T-cell (primary cell): ENCODE measurements around the gene TSPAN18. TPM values are rescaled to one million over a fixed set of nuclear protein-coding genes. Genes with fewer than 3 reads are reported as not detected.

Source experiments
- ATAC-seq, 4 experiments: fragments of 200-7000 bp in 3 of 4; fragments of 150-1000 bp in 1 of 4; cut with Tn5 transposase; replicated peaks in 1 of 4; 1 replicate in 3 of 4; 2 replicates in 1 of 4; pipeline ENCODE4 v1.10.0; 2021; ENCODE audit warnings: moderate library complexity in 3 of 4, mild to moderate bottlenecking in 2 of 4, moderate number of reproducible peaks in 1 of 4
- CTCF ChIA-PET, 2 donors: fragments of 300-600 bp; sonication (Branson Sonifier 250); formaldehyde crosslinking; loops; one replicate each; lab custom pipeline; 2022; ENCODE audit warnings: antibody characterized with exemption in 2 of 2; lab: Charles Lee
- POLR2A ChIA-PET, 2 donors: fragments of 300-600 bp; sonication (Branson Sonifier 250); formaldehyde crosslinking; loops; one replicate each; lab custom pipeline; 2022; ENCODE audit warnings: antibody characterized with exemption in 2 of 2; lab: Charles Lee
- DNase-seq, 35 experiments: peaks; one replicate each; pipeline versions ENCODE4 v3.0.0 to v3.0.0-alpha.2; 2013 to 2023
- H3K27ac ChIP-seq: one replicate; pipeline ENCODE4 v1.5.1; 2013; ENCODE audit warnings: low read length
- H3K27me3 ChIP-seq, 2 experiments: replicated peaks in 1 of 2; 1 replicate in 1 of 2; 2 replicates in 1 of 2; pipeline versions ENCODE4 v1.6.1 to v1.7.0; 2013; ENCODE audit warnings: low read length in 1 of 2, mixed read lengths in 1 of 2; ENCODE audit not compliant: control insufficient read depth in 2 of 2, insufficient read depth in 2 of 2; ENCODE audit errors: extremely low read depth in 1 of 2
- H3K36me3 ChIP-seq, 2 donors: 1 replicate in 1 of 2; 2 replicates in 1 of 2; pipeline versions ENCODE4 v1.6.1 to v1.7.0; 2013; ENCODE audit warnings: low read length in 1 of 2; ENCODE audit not compliant: control insufficient read depth in 2 of 2, insufficient read depth in 1 of 2; ENCODE audit errors: extremely low read depth in 1 of 2
- H3K4me1 ChIP-seq, 2 experiments: 1 replicate in 1 of 2; 2 replicates in 1 of 2; pipeline versions ENCODE4 v1.6.1 to v1.7.0; 2013; ENCODE audit warnings: low read length in 2 of 2, mixed read lengths in 1 of 2; ENCODE audit not compliant: insufficient read depth in 2 of 2, control insufficient read depth in 1 of 2; ENCODE audit errors: extremely low read depth in 1 of 2
- H3K4me3 ChIP-seq, 2 donors: 1 replicate in 1 of 2; 2 replicates in 1 of 2; pipeline versions ENCODE4 v1.5.1 to v1.7.0; 2013; ENCODE audit warnings: mild to moderate bottlenecking in 2 of 2, low read length in 1 of 2, moderate library complexity in 1 of 2; ENCODE audit not compliant: control insufficient read depth in 1 of 2; ENCODE audit errors: extremely low read depth in 1 of 2
- H3K9me3 ChIP-seq: 2 replicates; pipeline ENCODE4 v1.7.0; 2013
- H3K27ac Mint-ChIP-seq, 2 donors: one replicate each; pipeline ENCODE4 v1.8.0; 2020 to 2021; ENCODE audit warnings: mild to moderate bottlenecking in 2 of 2, mixed read lengths in 2 of 2
- H3K27me3 Mint-ChIP-seq, 2 donors: one replicate each; pipeline ENCODE4 v1.8.0; 2021 to 2022; ENCODE audit warnings: mixed read lengths in 2 of 2
- H3K36me3 Mint-ChIP-seq: one replicate; pipeline ENCODE4 v1.8.0; 2021; ENCODE audit warnings: mixed read lengths
- H3K4me1 Mint-ChIP-seq, 3 donors: one replicate each; pipeline ENCODE4 v1.8.0; 2020 to 2022; ENCODE audit warnings: mixed read lengths in 3 of 3, mild to moderate bottlenecking in 1 of 3
- H3K4me3 Mint-ChIP-seq, 3 donors: one replicate each; pipeline ENCODE4 v1.8.0; 2020 to 2022; ENCODE audit warnings: mild to moderate bottlenecking in 3 of 3, mixed read lengths in 3 of 3, moderate library complexity in 3 of 3
- H3K9me3 Mint-ChIP-seq, 3 donors: one replicate each; pipeline ENCODE4 v1.8.0; 2020 to 2022; ENCODE audit warnings: mixed read lengths in 3 of 3
- WGBS: methylation state at CpG from one replicate; pipeline ENCODE4 v1.1.5; 2013; ENCODE audit warnings: missing lambda C conversion rate; ENCODE audit not compliant: insufficient coverage; 5-methylcytosine and 5-hydroxymethylcytosine counted together
- total RNA-seq, 35 experiments: library from RNA in 6 of 35; stranded (reverse) in 6 of 35; fragments of 120-200 nt in 1 of 35; gene quantifications; one replicate each; pipeline versions ENCODE4 v1.2.1 to v1.2.4 and lab custom pipeline; 2013 to 2026

Gene TSPAN18
- total RNA-seq, 5 donors from 2014 or later (not counting 1 experiment from before 2014, with no cell fraction given): 18.4 to 59.1 (median 25.7) TPM

DNA sequence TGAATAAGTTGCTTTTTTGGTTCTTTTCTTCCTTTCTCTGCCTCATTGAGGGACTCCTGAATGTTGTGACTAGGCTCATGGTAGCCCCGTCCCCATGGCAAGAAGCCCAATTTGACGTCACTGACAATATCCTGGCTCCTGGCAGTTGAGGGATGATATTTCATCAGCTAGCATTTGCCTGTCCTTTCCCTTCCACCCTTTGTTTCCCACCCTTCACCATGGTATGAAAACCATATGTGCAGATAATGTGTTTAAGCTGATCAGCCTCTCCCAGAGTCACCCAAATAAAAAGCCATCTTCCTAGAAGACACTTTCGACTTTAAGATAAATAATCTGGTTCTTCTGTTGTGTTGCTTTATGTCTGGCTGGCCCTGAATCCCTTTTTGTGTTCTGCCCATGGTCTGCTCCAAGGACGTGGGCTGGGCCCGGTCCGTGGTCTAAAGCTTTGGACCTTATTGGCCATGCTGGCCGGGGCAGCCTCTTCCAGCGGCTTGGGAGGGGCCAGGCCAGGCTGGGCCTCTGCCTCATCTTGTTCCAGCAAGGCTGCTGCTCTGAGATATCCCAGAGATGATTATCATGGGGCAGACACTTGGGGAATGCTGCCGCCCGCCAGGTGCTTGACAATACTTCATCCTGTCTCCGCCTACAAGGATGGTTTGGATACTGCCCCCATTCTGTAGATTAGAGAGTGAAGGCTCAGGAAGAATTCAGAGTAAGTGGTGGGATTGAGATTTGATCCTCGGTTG is 5.1 kb downstream of the TSPAN18 start:
- no peaks in the 10 kb centered on the region for H3K9me3 Mint-ChIP-seq
- DNase-seq (no peak), ATAC-seq (no peak)
- WGBS: 87% methylated on average over 9 of the region's 12 CpGs
- POLR2A ChIA-PET: no interaction called here
- H3K4me1 Mint-ChIP-seq: peaks cover 44 to 79% (median 62%) of the 10 kb centered on the region in 3 donors
- Histone ChIP-seq H3K27ac (no peak overlapping the region), H3K27me3 (peaks cover 6 to 13% of the 10 kb centered on the region in 2 experiments), H3K36me3 (no peaks in the 10 kb centered on the region), H3K4me1 (peaks cover 0 to 39% of the 10 kb centered on the region in 2 experiments), H3K9me3 (no peaks in the 10 kb centered on the region), H3K4me3 (peak overlapping the region in 1 of 2 donors; percentile 3)
- CTCF ChIA-PET: no interaction called here
- H3K27ac Mint-ChIP-seq: no peak overlapping the region
- no peak overlapping the region for H3K4me3 Mint-ChIP-seq
- peaks cover 20% of the 10 kb centered on the region for H3K36me3 Mint-ChIP-seq
- peaks cover 0 to 9% of the 10 kb centered on the region in 2 donors for H3K27me3 Mint-ChIP-seq

GRCh38 chr11:44732564-44732963 is 5.8 kb downstream of the TSPAN18 start:
- no peaks in the 10 kb centered on the region for H3K9me3 ChIP-seq
- H3K4me1 Mint-ChIP-seq: peaks cover 50 to 86% (median 66%) of the 10 kb centered on the region in 3 donors
- peaks cover 6 to 10% of the 10 kb centered on the region in 2 experiments for H3K27me3 ChIP-seq
- peaks cover 22% of the 10 kb centered on the region for H3K36me3 Mint-ChIP-seq
- H3K9me3 Mint-ChIP-seq: no peaks in the 10 kb centered on the region
- DNase-seq (no peak), ATAC-seq (no peak)
- peak overlapping the region in 1 of 2 donors; percentile 3 for H3K4me3 ChIP-seq
- ChIA-PET POLR2A (no interaction called here), CTCF (no interaction called here)
- H3K27me3 Mint-ChIP-seq: peaks cover 0 to 9% of the 10 kb centered on the region in 2 donors
- peak overlapping the region in 1 of 2 donors; percentile 12 for H3K27ac Mint-ChIP-seq
- no peaks in the 10 kb centered on the region for H3K36me3 ChIP-seq
- H3K4me1 ChIP-seq: peaks cover 0 to 35% of the 10 kb centered on the region in 2 experiments
- WGBS: 92% methylated on average over 2 of the region's 5 CpGs
- H3K4me3 Mint-ChIP-seq: no peak overlapping the region
- no peak overlapping the region for H3K27ac ChIP-seq

DNA sequence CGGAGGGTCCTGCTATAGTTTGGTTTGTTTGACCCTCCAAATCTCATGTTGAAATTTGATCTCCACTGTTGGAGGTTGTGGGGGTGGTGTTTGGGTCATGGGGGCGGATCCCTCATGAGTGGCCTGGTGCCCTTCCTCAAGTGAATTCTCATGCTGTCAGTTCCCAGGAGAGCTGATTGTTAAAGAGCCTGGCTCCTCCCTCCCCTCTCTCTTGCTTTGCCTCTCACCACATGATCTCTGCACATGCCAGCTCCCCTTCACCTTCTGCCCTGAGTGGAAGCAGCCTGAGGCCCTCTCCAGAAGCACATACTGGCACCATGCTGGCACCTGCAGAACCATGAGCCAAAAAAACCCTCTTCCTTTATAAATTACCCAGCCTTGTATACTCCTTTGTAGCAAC is 7.1 kb downstream of the TSPAN18 start:
- Mint-ChIP-seq H3K4me3 (no peak overlapping the region), H3K36me3 (peaks cover 29% of the 10 kb centered on the region), H3K9me3 (no peaks in the 10 kb centered on the region), H3K27me3 (peaks cover 0 to 1% of the 10 kb centered on the region in 2 donors), H3K27ac (no peak overlapping the region), H3K4me1 (peaks cover 51 to 82% (median 60%) of the 10 kb centered on the region in 3 donors)
- POLR2A ChIA-PET: no interaction called here
- H3K4me1 ChIP-seq: peaks cover 0 to 22% of the 10 kb centered on the region in 2 experiments
- no peak overlapping the region for H3K4me3 ChIP-seq
- ATAC-seq (no peak), DNase-seq (no peak)
- CTCF ChIA-PET: no interaction called here
- WGBS: no CpG with 5 or more reads among the region's 2 CpGs
- no peaks in the 10 kb centered on the region for H3K9me3 ChIP-seq
- H3K27me3 ChIP-seq: peaks cover 0 to 2% of the 10 kb centered on the region in 2 experiments
- no peak overlapping the region for H3K27ac ChIP-seq
- H3K36me3 ChIP-seq: no peaks in the 10 kb centered on the region

GRCh38 chr11:44734843-44735381 is 8.2 kb downstream of the TSPAN18 start:
- H3K36me3 ChIP-seq: no peaks in the 10 kb centered on the region
- no peak overlapping the region for H3K4me3 Mint-ChIP-seq
- peaks cover 29% of the 10 kb centered on the region for H3K36me3 Mint-ChIP-seq
- WGBS: 66% methylated on average over 4 of the region's 7 CpGs
- DNase-seq: no peak
- peaks cover under 1 to 2% of the 10 kb centered on the region in 2 experiments for H3K27me3 ChIP-seq
- no peaks in the 10 kb centered on the region for H3K9me3 Mint-ChIP-seq
- no peak overlapping the region for H3K4me3 ChIP-seq
- peaks cover 0 to 12% of the 10 kb centered on the region in 2 experiments for H3K4me1 ChIP-seq
- POLR2A ChIA-PET: no interaction called here
- no peak for ATAC-seq
- CTCF ChIA-PET: interaction anchor here (0.6 to 0.7 kb wide), 3 partner anchors 10 to 139 kb away, joined by 3 to 10 read pairs (median 4); no protein-coding TSS in a partner anchor
- no peak overlapping the region for H3K27ac ChIP-seq
- no peaks in the 10 kb centered on the region for H3K27me3 Mint-ChIP-seq
- no peaks in the 10 kb centered on the region for H3K9me3 ChIP-seq
- peaks cover 49 to 72% (median 51%) of the 10 kb centered on the region in 3 donors for H3K4me1 Mint-ChIP-seq
- peak overlapping the region in 1 of 2 donors; percentile 52 for H3K27ac Mint-ChIP-seq

DNA sequence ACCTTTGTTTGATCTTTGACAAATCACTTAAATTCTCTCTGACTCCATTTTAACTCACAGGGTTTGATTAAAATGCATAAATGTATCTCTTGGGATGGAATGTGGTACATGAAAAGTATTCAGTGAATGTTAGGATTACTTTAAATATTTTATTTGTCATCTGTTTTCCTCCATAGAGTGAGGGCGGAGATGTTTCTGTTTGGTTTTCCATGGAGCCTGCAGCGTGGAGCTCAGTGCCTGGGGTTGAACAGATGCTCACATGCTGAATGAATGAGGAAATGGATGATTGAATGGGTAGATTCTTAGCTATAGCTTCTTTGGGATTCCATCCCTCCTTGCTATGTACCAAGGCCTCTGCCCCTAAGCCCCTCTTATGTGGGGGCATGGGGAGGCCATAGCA is 10.0 kb downstream of the TSPAN18 start:
- peaks cover 0 to 3% of the 10 kb centered on the region in 2 experiments for H3K4me1 ChIP-seq
- H3K4me3 Mint-ChIP-seq: no peak overlapping the region
- no peaks in the 10 kb centered on the region for H3K9me3 Mint-ChIP-seq
- H3K27me3 Mint-ChIP-seq: no peaks in the 10 kb centered on the region
- DNase-seq: no peak
- ChIA-PET CTCF (no interaction called here), POLR2A (interaction anchor here in 1 of 2 donors (1.0 kb wide), 1 partner anchor 12 kb away, joined by 4 read pairs; no protein-coding TSS in a partner anchor)
- no peaks in the 10 kb centered on the region for H3K9me3 ChIP-seq
- H3K4me1 Mint-ChIP-seq: peaks cover 45 to 62% (median 45%) of the 10 kb centered on the region in 3 donors
- peaks cover 0 to 5% of the 10 kb centered on the region in 2 experiments for H3K27me3 ChIP-seq
- ATAC-seq: no peak
- no CpG with 5 or more reads among the region's 2 CpGs for WGBS
- H3K27ac ChIP-seq: no peak overlapping the region
- H3K36me3 Mint-ChIP-seq: peaks cover 29% of the 10 kb centered on the region
- H3K4me3 ChIP-seq: no peak overlapping the region
- H3K27ac Mint-ChIP-seq: peak overlapping the region in 1 of 2 donors; percentile 11
- H3K36me3 ChIP-seq: no peaks in the 10 kb centered on the region

- Histone ChIP-seq H3K27ac (no peak overlapping the region), H3K4me3 (no peak overlapping the region), H3K4me1 (no peaks in the 10 kb centered on the region), H3K36me3 (no peaks in the 10 kb centered on the region), H3K9me3 (no peaks in the 10 kb centered on the region), H3K27me3 (peaks cover 0 to 5% of the 10 kb centered on the region in 2 experiments)
- DNase-seq (no peak), ATAC-seq (no peak)
- CTCF ChIA-PET: interaction anchor here in 1 of 2 donors (0.8 kb wide), 1 partner anchor 10 kb away, joined by 4 read pairs; the partner anchor contains the start of gene TSPAN18
- no peaks in the 10 kb centered on the region for H3K9me3 Mint-ChIP-seq
- no peaks in the 10 kb centered on the region for H3K27me3 Mint-ChIP-seq
- 55% methylated on average over 7 of the region's 11 CpGs for WGBS
- peaks cover 25% of the 10 kb centered on the region for H3K36me3 Mint-ChIP-seq
- H3K27ac Mint-ChIP-seq: peak overlapping the region in 1 of 2 donors; percentile 29
- POLR2A ChIA-PET: no interaction called here
- H3K4me3 Mint-ChIP-seq: no peak overlapping the region
- peaks cover 42 to 60% (median 44%) of the 10 kb centered on the region in 3 donors for H3K4me1 Mint-ChIP-seq
These were observed 10.7 kb downstream of the TSPAN18 start for GRCh38 chr11:44737245-44738085.
